ENCODE measurements around the gene RFX8.
"Not testable (repeated sequence)": the region's sequence is repeated elsewhere in the genome, so short reads cannot be mapped to it uniquely, and the experiment has no call there.

Gene RFX8

GRCh38 chr2:101516349-101516748 is 41.4 kb upstream of the RFX8 start:
- FAIRE-seq = no peak
- DNase-seq (ENCODE audit: insufficient read length, low spot score) = no peak
- no peak for TF ChIP-seq CTCF (IDR thresholded peaks at IDR 0.05; ENCODE audit: insufficient read depth, missing control alignments)

- no peak for DNase-seq (ENCODE audit: insufficient read length, low spot score)
- no peak for FAIRE-seq
Observed at GRCh38 chr2:101515477-101515876, 40.6 kb upstream of the RFX8 start.

GRCh38 chr2:101512993-101513392 is 38.1 kb upstream of the RFX8 start:
- TF ChIP-seq CTCF (IDR thresholded peaks at IDR 0.05; ENCODE audit: insufficient read depth, missing control alignments) = no peak
- FAIRE-seq (no peak), DNase-seq (ENCODE audit: insufficient read length, low spot score) (no peak)

More at GRCh38 chr2:101515477-101515876, 40.6 kb upstream of the RFX8 start:
- TF ChIP-seq CTCF (IDR thresholded peaks at IDR 0.05; ENCODE audit: insufficient read depth, missing control alignments) = no peak

GRCh38 chr2:101511381-101511780 is 36.5 kb upstream of the RFX8 start:
- no peak for TF ChIP-seq CTCF (IDR thresholded peaks at IDR 0.05; ENCODE audit: insufficient read depth, missing control alignments)
- FAIRE-seq (no peak), DNase-seq (ENCODE audit: insufficient read length, low spot score) (no peak)

GRCh38 chr2:101509499-101510284 is 34.8 kb upstream of the RFX8 start:
- TF ChIP-seq CTCF (IDR thresholded peaks at IDR 0.05; ENCODE audit: insufficient read depth, missing control alignments) = no peak
- no peak for DNase-seq (ENCODE audit: insufficient read length, low spot score)
- no peak for FAIRE-seq

GRCh38 chr2:101508636-101509035 is 33.7 kb upstream of the RFX8 start:
- DNase-seq (ENCODE audit: insufficient read length, low spot score) (no peak), FAIRE-seq (no peak)
- no peak for TF ChIP-seq CTCF (IDR thresholded peaks at IDR 0.05; ENCODE audit: insufficient read depth, missing control alignments)

- not testable (repeated sequence) for DNase-seq (ENCODE audit: insufficient read length, low spot score); FAIRE-seq
Observed at GRCh38 chr2:101505276-101505675, 30.4 kb upstream of the RFX8 start.

- not testable (repeated sequence) for DNase-seq (ENCODE audit: insufficient read length, low spot score); FAIRE-seq
Observed at GRCh38 chr2:101504744-101505143, 29.8 kb upstream of the RFX8 start.

All from D721Med (cell line).